MM.1S (cell line): ENCODE results near the gene GJA5.

ENCODE experiments used
- DNase-seq: peaks from one replicate; pipeline ENCODE4 v3.0.0-alpha.2; 2015
- H2AFZ ChIP-seq: fragments of 300-600 bp; sonication (generic); 2 replicates; pipeline ENCODE4 v1.6.0; 2016; ENCODE audit warnings: antibody characterized with exemption, low read length
- H3F3A ChIP-seq: fragments of 300-600 bp; sonication (generic); 2 replicates; pipeline ENCODE4 v1.6.1; 2016; ENCODE audit warnings: mild to moderate bottlenecking, antibody characterized with exemption, low read length, moderate library complexity, mixed read lengths; ENCODE audit not compliant: insufficient read depth
- H3K27ac ChIP-seq: fragments of 300-600 bp; sonication (generic); 2 replicates; pipeline ENCODE4 v1.5.1; 2016; ENCODE audit warnings: mild to moderate bottlenecking, low read length
- H3K27me3 ChIP-seq: fragments of 300-600 bp; sonication (generic); replicated peaks from 2 replicates; pipeline ENCODE4 v1.6.0; 2016; ENCODE audit warnings: low read length; ENCODE audit not compliant: insufficient read depth
- H3K36me3 ChIP-seq: fragments of 300-600 bp; sonication (generic); replicated peaks from 2 replicates; pipeline ENCODE4 v1.6.1; 2016; ENCODE audit warnings: mild to moderate bottlenecking, low read length, mixed read lengths; ENCODE audit not compliant: insufficient read depth
- H3K4me1 ChIP-seq: fragments of 300-600 bp; sonication (generic); 2 replicates; pipeline ENCODE4 v1.6.1; 2016; ENCODE audit warnings: low read length, mixed read lengths
- H3K4me2 ChIP-seq: fragments of 300-600 bp; sonication (generic); 2 replicates; pipeline ENCODE4 v1.6.0; 2016; ENCODE audit warnings: low read depth, low read length
- H3K4me3 ChIP-seq: fragments of 300-600 bp; sonication (generic); 2 replicates; pipeline ENCODE4 v1.5.1; 2016; ENCODE audit warnings: low read length, mixed read lengths
- H3K79me2 ChIP-seq: fragments of 300-600 bp; sonication (generic); 2 replicates; pipeline ENCODE4 v1.6.1; 2016; ENCODE audit warnings: mixed run types, low read length, mixed read lengths
- H3K9ac ChIP-seq: fragments of 300-600 bp; sonication (generic); 2 replicates; pipeline ENCODE4 v1.6.1; 2016; ENCODE audit warnings: low read length, mixed read lengths
- H3K9me2 ChIP-seq: fragments of 300-600 bp; sonication (generic); replicated peaks from 2 replicates; pipeline ENCODE4 v1.6.1; 2016; ENCODE audit warnings: mild to moderate bottlenecking, low read length, mixed read lengths; ENCODE audit not compliant: insufficient read depth
- H3K9me3 ChIP-seq: fragments of 300-600 bp; sonication (generic); replicated peaks from 2 replicates; pipeline ENCODE4 v1.6.1; 2016; ENCODE audit warnings: mild to moderate bottlenecking, low read length, mixed read lengths; ENCODE audit not compliant: insufficient read depth
- H4K20me1 ChIP-seq: fragments of 300-600 bp; sonication (generic); 2 replicates; pipeline ENCODE4 v1.6.1; 2016; ENCODE audit warnings: mild to moderate bottlenecking, low read length, moderate library complexity, mixed read lengths; ENCODE audit not compliant: insufficient read depth
- CTCF ChIP-seq: fragments of 300-600 bp; sonication (generic); IDR thresholded peaks from 2 replicates; pipeline ENCODE4 v1.5.1; 2016; ENCODE audit warnings: antibody characterized with exemption, low read length, mixed read lengths
- EZH2 ChIP-seq: fragments of 300-600 bp; sonication (generic); optimal IDR thresholded peaks from 2 replicates; pipeline ENCODE3; 2017; ENCODE audit warnings: low read depth, mild to moderate bottlenecking, antibody characterized with exemption, low read length, mixed read lengths
- EZH2phosphoT487 ChIP-seq: fragments of 300-600 bp; sonication (generic); IDR thresholded peaks from 2 replicates; pipeline ENCODE4 v1.6.1; 2018; ENCODE audit warnings: antibody characterized with exemption, low read length

The GJA5 gene

DNA sequence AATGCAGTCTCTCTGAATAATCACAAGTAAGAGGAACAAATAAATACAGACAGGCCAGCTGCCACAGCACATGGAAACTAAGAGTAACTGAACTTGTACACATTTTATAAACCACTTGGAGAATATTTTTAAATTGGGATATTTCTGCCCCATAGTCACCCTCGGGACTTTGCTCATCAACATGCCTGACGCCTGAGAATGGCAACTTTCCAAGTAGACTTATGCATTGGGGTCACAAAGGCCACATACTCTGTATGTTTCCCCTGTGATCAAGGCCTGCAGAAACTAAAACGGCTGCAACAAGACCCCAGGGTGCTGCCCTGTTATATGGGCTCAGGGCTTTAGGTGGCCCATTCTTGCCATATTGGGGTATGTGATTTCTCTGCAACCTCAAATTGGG lies 38.3 kb upstream of the GJA5 start:
- Histone ChIP-seq H3K27ac (no peak overlapping the region), H3K9ac (no peak overlapping the region), H3F3A (no peaks in the 10 kb centered on the region), H3K9me2 (no peaks in the 10 kb centered on the region), H3K9me3 (no peaks in the 10 kb centered on the region), H3K79me2 (no peaks in the 10 kb centered on the region), H3K36me3 (no peaks in the 10 kb centered on the region), H4K20me1 (no peaks in the 10 kb centered on the region), H2AFZ (no peak overlapping the region), H3K27me3 (no peaks in the 10 kb centered on the region), H3K4me2 (no peak overlapping the region), H3K4me3 (no peak overlapping the region), H3K4me1 (no peaks in the 10 kb centered on the region)
- TF ChIP-seq EZH2phosphoT487 (no peak), EZH2 (no peak), CTCF (no peak)
- DNase-seq = no peak

DNA sequence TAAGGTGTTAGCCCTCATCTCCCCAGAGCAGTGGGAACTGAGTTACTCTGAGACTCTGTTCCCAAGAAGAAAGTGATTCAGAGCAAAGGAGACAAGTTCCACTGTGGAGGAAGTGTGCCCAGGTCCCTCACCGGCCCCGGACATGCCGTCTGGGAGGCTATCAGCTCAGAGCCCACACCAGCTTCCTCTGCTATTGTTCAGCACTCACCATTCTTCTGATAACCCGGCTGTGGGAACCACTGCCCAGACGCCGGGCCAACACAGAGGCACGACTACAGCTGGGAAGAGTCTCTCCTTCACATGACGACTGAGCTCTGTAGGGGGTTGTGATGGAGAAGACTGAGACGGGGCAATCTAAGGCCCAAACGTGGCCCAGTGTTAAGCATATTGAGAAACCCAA lies 34.2 kb upstream of the GJA5 start:
- H3K4me2 ChIP-seq = no peak overlapping the region
- H3K9me3 ChIP-seq = no peaks in the 10 kb centered on the region
- H3K27me3 ChIP-seq = no peaks in the 10 kb centered on the region
- no peaks in the 10 kb centered on the region for H3K36me3 ChIP-seq
- no peaks in the 10 kb centered on the region for H4K20me1 ChIP-seq
- H3K27ac ChIP-seq = no peak overlapping the region
- no peaks in the 10 kb centered on the region for H3K4me1 ChIP-seq
- H3K79me2 ChIP-seq = no peaks in the 10 kb centered on the region
- no peak overlapping the region for H3K9ac ChIP-seq
- H3F3A ChIP-seq = no peaks in the 10 kb centered on the region
- no peaks in the 10 kb centered on the region for H3K9me2 ChIP-seq
- no peak for TF ChIP-seq EZH2
- TF ChIP-seq CTCF = no peak
- no peak for TF ChIP-seq EZH2phosphoT487
- DNase-seq = no peak
- H3K4me3 ChIP-seq = no peak overlapping the region
- H2AFZ ChIP-seq = no peak overlapping the region

- H3K9me3 ChIP-seq = no peaks in the 10 kb centered on the region
- no peaks in the 10 kb centered on the region for H3K27me3 ChIP-seq
- H3K36me3 ChIP-seq = no peaks in the 10 kb centered on the region
- H2AFZ ChIP-seq = no peak overlapping the region
- no peaks in the 10 kb centered on the region for H3F3A ChIP-seq
- TF ChIP-seq CTCF = no peak
- no peaks in the 10 kb centered on the region for H3K79me2 ChIP-seq
- H3K4me2 ChIP-seq = no peak overlapping the region
- DNase-seq = no peak
- no peak overlapping the region for H3K27ac ChIP-seq
- H3K4me1 ChIP-seq = no peaks in the 10 kb centered on the region
- H3K9me2 ChIP-seq = no peaks in the 10 kb centered on the region
- H3K4me3 ChIP-seq = no peak overlapping the region
- H4K20me1 ChIP-seq = no peaks in the 10 kb centered on the region
- H3K9ac ChIP-seq = no peak overlapping the region
These were observed 31.5 kb upstream of the GJA5 start for GRCh38 chr1:147791876-147792275.

DNA sequence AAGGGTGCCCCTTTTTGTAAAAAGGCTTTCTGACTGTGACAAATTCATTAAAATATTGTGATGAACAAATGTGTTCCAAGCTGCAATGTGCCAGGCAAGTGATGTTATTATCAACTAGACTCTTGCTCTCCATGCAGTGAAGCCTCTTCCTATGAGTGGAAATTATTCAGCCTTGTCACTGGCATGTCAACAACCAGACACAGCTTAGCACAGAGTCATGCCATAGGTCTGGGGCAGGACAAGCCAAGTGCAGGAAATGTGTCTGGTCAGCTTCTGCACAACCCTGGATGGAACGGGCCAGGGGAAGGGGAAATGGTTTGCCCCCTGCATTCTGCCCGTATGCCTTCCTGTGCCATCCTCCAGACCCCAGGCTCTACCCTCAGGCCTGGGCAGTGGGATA lies 27.4 kb upstream of the GJA5 start:
- Histone ChIP-seq H3K9me2 (no peaks in the 10 kb centered on the region), H2AFZ (no peak overlapping the region), H3K27me3 (no peaks in the 10 kb centered on the region), H3K36me3 (no peaks in the 10 kb centered on the region), H3K79me2 (no peaks in the 10 kb centered on the region), H3K9me3 (no peaks in the 10 kb centered on the region), H3K4me3 (no peak overlapping the region), H3F3A (no peaks in the 10 kb centered on the region), H4K20me1 (no peaks in the 10 kb centered on the region), H3K9ac (no peak overlapping the region), H3K27ac (no peak overlapping the region), H3K4me1 (no peaks in the 10 kb centered on the region), H3K4me2 (no peak overlapping the region)
- no peak for DNase-seq
- TF ChIP-seq EZH2 (no peak), CTCF (no peak), EZH2phosphoT487 (no peak)
